Measurements from ENCODE around the gene CTPS2.
"Not testable (repeated sequence)": the region's sequence is repeated elsewhere in the genome, so short reads cannot be mapped to it uniquely, and the experiment has no call there.

CTPS2 gene

GRCh38 chrX:16651391-16652024 is 61.0 kb downstream of the CTPS2 start:
- DNase-seq, result no peak

- DNase-seq, result no peak
These were observed 62.6 kb downstream of the CTPS2 start, which contains the start of gene S100G for GRCh38 chrX:16649858-16650257. Gene S100G (plus strand): TSS chrX:16650158. CDS start chrX:16651007, 849 bp downstream.

GRCh38 chrX:16646366-16647138 is 65.9 kb downstream of the CTPS2 start:
- DNase-seq, result no peak

GRCh38 chrX:16643176-16643575 is 69.3 kb downstream of the CTPS2 start:
- no peak for DNase-seq

GRCh38 chrX:16640823-16641222 is 71.6 kb downstream of the CTPS2 start:
- no peak for DNase-seq

- DNase-seq, result no peak
These were observed 72.5 kb downstream of the CTPS2 start for GRCh38 chrX:16639966-16640365.

- no peak for DNase-seq
These were observed 73.9 kb downstream of the CTPS2 start for GRCh38 chrX:16638533-16638932.

GRCh38 chrX:16635596-16635995 is 76.9 kb downstream of the CTPS2 start:
- no peak for DNase-seq

- DNase-seq, result no peak
These were observed 77.4 kb downstream of the CTPS2 start for GRCh38 chrX:16635040-16635439.

GRCh38 chrX:16633754-16634153 is 78.7 kb downstream of the CTPS2 start:
- no peak for DNase-seq

GRCh38 chrX:16629909-16630308 is 82.6 kb downstream of the CTPS2 start:
- no peak for DNase-seq

- DNase-seq, result no peak
These were observed 83.4 kb downstream of the CTPS2 start for GRCh38 chrX:16628946-16629595.

- DNase-seq, result not testable (repeated sequence)
These were observed 84.0 kb downstream of the CTPS2 start for GRCh38 chrX:16628511-16628910.

GRCh38 chrX:16619024-16619423 is 93.4 kb downstream of the CTPS2 start:
- no peak for DNase-seq

- no peak for DNase-seq
These were observed 94.0 kb downstream of the CTPS2 start for GRCh38 chrX:16618422-16618821.

GRCh38 chrX:16617382-16617781 is 95.1 kb downstream of the CTPS2 start:
- DNase-seq, result no peak

- no peak for DNase-seq
These were observed 100.1 kb downstream of the CTPS2 start for GRCh38 chrX:16612257-16612897.

GRCh38 chrX:16610654-16611053 is 101.8 kb downstream of the CTPS2 start:
- DNase-seq, result not testable (repeated sequence)

- DNase-seq, result no peak
These were observed 102.3 kb downstream of the CTPS2 start for GRCh38 chrX:16610121-16610621.

GRCh38 chrX:16606142-16606720 is 106.2 kb downstream of the CTPS2 start:
- DNase-seq, result no peak

- no peak for DNase-seq
These were observed 108.1 kb downstream of the CTPS2 start for GRCh38 chrX:16604337-16604736.

GRCh38 chrX:16603822-16604221 is 108.6 kb downstream of the CTPS2 start:
- peak in 1 of 5 experiments; percentile 49 for DNase-seq

- not testable (repeated sequence) for DNase-seq
These were observed 109.2 kb downstream of the CTPS2 start for GRCh38 chrX:16603235-16603634.
